Hindlimb muscle (tissue), 1 donor: Measurements from ENCODE around the gene KCTD5. TPM values are rescaled to one million over a fixed set of nuclear protein-coding genes. Genes with fewer than 3 reads are reported as not detected.

Source experiments
- DNase-seq: peaks from one replicate; pipeline ENCODE4 v3.0.0-alpha.2; 2013
- polyA plus RNA-seq: library from polyadenylated mRNA; unstranded; fragments of 120-200 nt; gene quantifications from one replicate; pipeline ENCODE4 v1.2.1, GENCODE V29; 2013; ENCODE audit not compliant: insufficient read length

The KCTD5 gene
- polyA plus RNA-seq, 1 donor, result 25.1 TPM

GRCh38 chr16:2734844-2735515 lies 52.7 kb downstream of the KCTD5 start:
- DNase-seq, result no peak

- no peak for DNase-seq
These were observed 54.3 kb downstream of the KCTD5 start for GRCh38 chr16:2736476-2737237.

GRCh38 chr16:2737238-2737605 lies 54.9 kb downstream of the KCTD5 start:
- no peak for DNase-seq

- no peak for DNase-seq
These were observed 55.6 kb downstream of the KCTD5 start for GRCh38 chr16:2737895-2738418.

- DNase-seq, result no peak
These were observed 56.3 kb downstream of the KCTD5 start for GRCh38 chr16:2738615-2739014.

GRCh38 chr16:2739625-2740430 lies 57.5 kb downstream of the KCTD5 start:
- DNase-seq, result no peak

GRCh38 chr16:2740476-2740875 lies 58.2 kb downstream of the KCTD5 start:
- no peak for DNase-seq

- no peak for DNase-seq
These were observed 58.8 kb downstream of the KCTD5 start for GRCh38 chr16:2741168-2741567.

- no peak for DNase-seq
These were observed 60.1 kb downstream of the KCTD5 start for GRCh38 chr16:2742323-2743006.

GRCh38 chr16:2743007-2743810 lies 60.9 kb downstream of the KCTD5 start:
- no peak for DNase-seq

GRCh38 chr16:2744711-2745110 lies 62.4 kb downstream of the KCTD5 start:
- no peak for DNase-seq

- no peak for DNase-seq
These were observed 63.0 kb downstream of the KCTD5 start for GRCh38 chr16:2745116-2745890.

GRCh38 chr16:2745961-2746360 lies 63.6 kb downstream of the KCTD5 start:
- no peak for DNase-seq

- no peak for DNase-seq
These were observed 66.6 kb downstream of the KCTD5 start for GRCh38 chr16:2748757-2749455.

- DNase-seq, result no peak
These were observed 67.2 kb downstream of the KCTD5 start for GRCh38 chr16:2749476-2749875.

GRCh38 chr16:2749936-2750335 lies 67.6 kb downstream of the KCTD5 start:
- no peak for DNase-seq

- DNase-seq, result no peak
These were observed 69.3 kb downstream of the KCTD5 start for GRCh38 chr16:2751577-2752034.

- peak; percentile 98 for DNase-seq
These were observed 69.9 kb downstream of the KCTD5 start, which contains the start of gene SRRM2 for GRCh38 chr16:2752035-2752849. TSS of gene SRRM2 (plus strand) at chr16:2752638. CDS start at chr16:2756365, 3,727 bp downstream.
